Coronary artery (tissue), 2 donors: ENCODE results near the gene COL27A1.

Experiments used
- DNase-seq: peaks from one replicate; pipeline ENCODE4 v3.0.0-alpha.2; 2017; ENCODE audit warnings: low spot score
- H3K27ac ChIP-seq, 2 donors: fragments of 200-600 bp; sonication (generic); one replicate each; pipeline ENCODE4 v1.5.1; 2016 to 2019
- H3K4me3 ChIP-seq: fragments of 200-600 bp; sonication (generic); 2 replicates; pipeline ENCODE4 v1.5.1; 2016; ENCODE audit warnings: mild to moderate bottlenecking, moderate library complexity
- TF ChIP-seq, protein P1 (sequence below): fragments of 200-600 bp; sonication (generic); IDR thresholded peaks from one replicate; pipeline ENCODE4 v1.5.1; 2019; ENCODE audit warnings: antibody characterized with exemption

COL27A1 gene

DNA sequence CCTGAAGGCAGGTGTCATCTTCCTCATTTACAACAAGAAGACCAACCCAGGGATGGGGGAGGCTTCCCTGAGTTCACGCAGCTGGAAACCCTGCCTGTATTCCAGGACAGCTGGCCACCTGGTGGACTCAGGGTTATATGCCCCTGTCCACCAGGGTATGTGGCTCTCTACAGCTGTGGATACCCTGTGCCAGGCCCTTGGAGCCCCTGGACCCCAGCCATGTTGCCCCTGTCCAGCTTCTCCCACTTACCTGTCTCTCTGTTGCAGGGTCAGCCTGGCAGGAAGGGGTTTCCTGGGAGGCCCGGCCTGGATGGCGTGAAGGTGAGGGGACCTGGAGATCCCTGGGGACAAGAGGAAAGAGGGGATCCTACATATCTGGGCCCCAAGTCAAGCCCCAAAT, 87.9 kb downstream of the COL27A1 start:
- DNase-seq: no peak

DNA sequence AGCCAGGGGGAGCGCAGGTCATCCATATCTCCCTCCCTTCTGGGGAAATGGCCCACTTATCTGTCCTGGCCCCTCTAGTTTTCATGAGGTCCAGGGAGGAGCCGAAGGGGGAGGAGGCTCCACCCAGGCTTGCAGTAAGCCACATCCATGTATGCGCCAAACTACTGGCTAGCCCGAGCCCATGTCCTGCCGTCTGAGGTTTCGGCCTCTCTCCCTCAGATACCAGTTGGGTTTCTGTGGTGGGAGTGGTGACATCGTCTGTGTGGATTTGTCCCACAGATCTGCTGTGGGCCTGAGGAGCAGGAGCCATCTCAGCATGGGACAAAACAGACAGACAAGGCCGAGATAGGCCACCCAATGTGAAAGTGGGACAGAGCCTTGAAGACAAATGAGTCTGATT, 89.2 kb downstream of the COL27A1 start:
- Histone ChIP-seq H3K4me3 (no peak overlapping the region), H3K27ac (no peak overlapping the region)
- TF ChIP-seq, protein P1, sequence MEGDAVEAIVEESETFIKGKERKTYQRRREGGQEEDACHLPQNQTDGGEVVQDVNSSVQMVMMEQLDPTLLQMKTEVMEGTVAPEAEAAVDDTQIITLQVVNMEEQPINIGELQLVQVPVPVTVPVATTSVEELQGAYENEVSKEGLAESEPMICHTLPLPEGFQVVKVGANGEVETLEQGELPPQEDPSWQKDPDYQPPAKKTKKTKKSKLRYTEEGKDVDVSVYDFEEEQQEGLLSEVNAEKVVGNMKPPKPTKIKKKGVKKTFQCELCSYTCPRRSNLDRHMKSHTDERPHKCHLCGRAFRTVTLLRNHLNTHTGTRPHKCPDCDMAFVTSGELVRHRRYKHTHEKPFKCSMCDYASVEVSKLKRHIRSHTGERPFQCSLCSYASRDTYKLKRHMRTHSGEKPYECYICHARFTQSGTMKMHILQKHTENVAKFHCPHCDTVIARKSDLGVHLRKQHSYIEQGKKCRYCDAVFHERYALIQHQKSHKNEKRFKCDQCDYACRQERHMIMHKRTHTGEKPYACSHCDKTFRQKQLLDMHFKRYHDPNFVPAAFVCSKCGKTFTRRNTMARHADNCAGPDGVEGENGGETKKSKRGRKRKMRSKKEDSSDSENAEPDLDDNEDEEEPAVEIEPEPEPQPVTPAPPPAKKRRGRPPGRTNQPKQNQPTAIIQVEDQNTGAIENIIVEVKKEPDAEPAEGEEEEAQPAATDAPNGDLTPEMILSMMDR: no peak
- no peak for DNase-seq

More for the DNA sequence above, 87.9 kb downstream of the COL27A1 start:
- TF ChIP-seq, protein P1: no peak
- H3K27ac ChIP-seq: no peak overlapping the region
- H3K4me3 ChIP-seq: no peak overlapping the region

DNA sequence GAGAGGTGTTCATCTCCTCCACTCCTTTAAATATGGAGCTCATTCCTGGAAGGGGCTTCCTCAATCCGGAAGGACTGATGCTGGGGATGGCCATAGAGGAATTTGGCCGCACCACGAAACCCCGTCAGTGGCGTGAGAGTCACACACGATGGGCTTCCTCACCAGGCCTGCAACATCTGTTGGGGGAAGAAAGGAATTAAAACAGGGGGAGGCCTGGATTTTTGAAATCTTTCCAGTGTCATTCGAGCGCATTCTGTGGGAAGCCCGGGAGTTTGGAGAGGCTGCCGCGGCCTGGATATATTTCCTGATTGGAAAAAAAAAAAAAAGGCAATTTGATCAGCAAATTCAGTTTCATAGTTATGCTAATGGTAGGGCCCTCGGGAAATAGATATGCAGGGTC, 91.2 kb downstream of the COL27A1 start:
- no peak overlapping the region for H3K27ac ChIP-seq
- TF ChIP-seq, protein P1: no peak
- DNase-seq: no peak
- no peak overlapping the region for H3K4me3 ChIP-seq

DNA sequence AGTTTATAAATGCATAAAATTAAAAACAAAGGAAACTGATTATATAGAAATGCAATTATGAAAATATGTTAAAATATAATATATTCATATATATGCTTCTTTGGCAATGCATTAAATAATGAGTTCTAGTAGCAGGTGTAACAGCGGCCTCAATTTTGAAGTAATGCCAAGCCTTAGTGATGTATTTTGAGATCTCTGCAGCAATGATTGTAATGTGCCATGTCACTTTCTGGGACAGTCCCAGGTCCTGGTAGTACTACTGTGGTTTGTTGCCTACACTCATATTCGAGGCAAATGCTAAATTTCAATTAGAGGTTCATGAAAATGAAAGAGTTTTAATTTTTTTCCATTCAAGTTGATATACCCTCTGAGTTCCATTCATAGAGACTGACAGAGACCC, 91.7 kb downstream of the COL27A1 start:
- Histone ChIP-seq H3K27ac (no peak overlapping the region), H3K4me3 (no peak overlapping the region)
- TF ChIP-seq, protein P1: no peak
- no peak for DNase-seq

DNA sequence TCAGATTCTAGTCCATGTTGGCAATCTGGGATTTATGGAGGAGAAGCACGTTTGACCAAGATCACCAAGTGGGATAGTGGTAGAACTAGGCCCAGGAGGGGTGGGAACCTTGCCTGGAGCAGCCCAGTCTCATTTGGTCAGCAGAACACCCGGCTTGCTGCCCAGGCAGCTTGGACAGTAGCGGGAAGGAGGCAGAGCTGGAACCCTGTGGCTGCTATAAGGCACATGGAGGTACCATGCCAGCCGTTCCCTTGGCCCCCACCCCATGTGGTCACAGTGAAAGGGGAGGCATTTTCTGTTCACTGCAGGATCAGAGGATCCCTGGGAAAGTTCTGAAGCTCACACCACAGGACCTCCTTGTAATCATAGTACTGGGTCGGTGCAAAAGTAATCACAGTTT, 92.2 kb downstream of the COL27A1 start:
- H3K27ac ChIP-seq: no peak overlapping the region
- no peak for DNase-seq
- TF ChIP-seq, protein P1: no peak
- no peak overlapping the region for H3K4me3 ChIP-seq

DNA sequence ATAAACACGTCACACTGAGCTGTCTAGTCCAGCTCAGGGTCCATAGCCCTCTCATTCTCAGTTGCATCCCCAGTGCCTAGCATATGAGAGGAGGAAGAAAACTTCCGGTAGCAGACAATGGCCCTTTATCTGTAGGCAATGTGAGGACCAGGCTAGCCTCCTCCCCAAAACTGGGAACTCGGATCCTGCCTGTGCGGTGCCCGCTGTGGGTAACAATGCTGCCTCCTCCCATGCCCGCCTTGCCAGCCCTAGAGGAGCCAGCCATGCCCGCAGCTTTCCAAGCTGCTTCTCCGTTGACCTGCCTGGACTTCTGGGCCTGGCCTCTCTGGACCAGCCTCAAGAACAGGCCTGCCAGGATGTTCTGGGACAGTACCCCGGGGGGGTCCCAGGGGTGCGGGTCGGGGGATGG, 93.0 kb downstream of the COL27A1 start:
- DNase-seq: no peak
- Histone ChIP-seq H3K4me3 (no peak overlapping the region), H3K27ac (no peak overlapping the region)
- TF ChIP-seq, protein P1: no peak

DNA sequence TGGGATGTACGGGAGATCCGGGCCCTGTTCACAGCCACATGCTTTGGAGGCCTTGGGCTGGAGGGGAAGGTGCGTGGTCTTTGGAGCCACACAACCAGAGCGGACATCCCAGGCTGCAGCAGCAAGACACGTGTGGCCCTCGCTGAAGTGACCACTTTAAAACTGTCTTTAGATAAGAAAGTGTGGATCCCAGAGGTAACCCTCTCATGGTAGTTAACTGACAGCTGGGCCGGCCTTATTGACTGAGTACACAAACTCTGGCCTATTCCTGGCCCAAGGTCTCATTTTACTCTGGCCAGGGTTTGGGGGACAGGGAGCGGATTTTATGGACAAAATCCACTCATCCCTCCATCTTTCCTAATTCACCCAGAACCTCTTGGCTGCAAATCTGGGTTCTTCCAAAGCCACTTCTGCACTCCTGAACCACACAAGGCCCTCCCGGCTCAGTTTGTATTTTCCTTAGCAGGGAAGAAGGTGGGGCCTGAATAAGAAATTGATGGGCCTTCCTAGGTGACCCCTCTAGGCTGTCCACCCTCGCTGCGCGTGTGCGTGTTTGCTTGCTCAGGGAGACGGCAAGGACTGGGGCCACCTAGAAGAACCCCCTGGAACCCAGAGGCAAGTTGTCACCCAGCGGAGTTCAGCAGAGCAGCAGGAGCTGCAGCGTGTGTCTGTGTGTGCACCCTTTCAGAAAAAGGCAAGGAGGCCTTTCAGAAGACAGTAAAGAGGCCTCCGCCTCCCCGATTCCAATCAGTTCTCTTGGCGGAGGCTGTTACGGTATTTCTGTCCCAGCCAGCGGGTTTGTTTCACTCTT, 94.3 kb downstream of the COL27A1 start:
- no peak for DNase-seq
- peak overlapping the region in 1 of 2 donors; percentile 46 for H3K27ac ChIP-seq
- H3K4me3 ChIP-seq: peak overlapping the region; percentile 51
- TF ChIP-seq, protein P1: no peak
